K562 (cell line): ENCODE results near the gene SF3A2. TPM values are rescaled to one million over a fixed set of nuclear protein-coding genes. Genes with fewer than 3 reads are reported as not detected.
"Not testable (repeated sequence)": the region's sequence is repeated elsewhere in the genome, so short reads cannot be mapped to it uniquely, and the experiment has no call there.

Experiments
- ATAC-seq: fragments of 200-7000 bp; cut with Tn5 transposase; 3 replicates; pipeline ENCODE4 v1.9.1; 2020; ENCODE audit warnings: moderate library complexity
- BruUV-seq: library from RNA; stranded (reverse); fragments of 400-500 nt; replicated peaks from 2 replicates; lab custom pipeline; 2021; lab: Mats Ljungman, UMichigan
- CTCF ChIA-PET: fragments of 300-600 bp; formaldehyde crosslinking; extraction: SDS; loops from one replicate; lab custom pipeline; 2021; ENCODE audit warnings: low intra/inter-chr PET ratio; lab: Yijun Ruan, JAX
- POLR2A ChIA-PET: fragments of 300-600, 350-650 bp; sonication (Branson Sonifier 250); formaldehyde crosslinking; extraction: SDS; loops from one replicate; lab custom pipeline; 2021; ENCODE audit warnings: antibody characterized with exemption, inconsistent platforms; lab: Yijun Ruan, JAX
- DNase-seq, 4 experiments: peaks; one replicate each; pipeline versions ENCODE4 v3.0.0 to v3.0.0-alpha.2; 2011 to 2018; ENCODE audit warnings: low spot score in 3 of 4, mixed read lengths in 3 of 4; ENCODE audit errors: extremely low read depth in 1 of 4
- FAIRE-seq: peaks from 2 replicates; lab custom pipeline; 2011; peaks lifted over from hg19 to GRCh38; lab: Jason Lieb, UNC
- H2AFZ ChIP-seq: 2 replicates; pipeline ENCODE4 v1.6.0; 2011; ENCODE audit warnings: low read depth, low read length, control low read depth, inconsistent platforms
- H3K27ac ChIP-seq: fragments of 200-600 bp; 3 replicates; pipeline ENCODE4 v1.8.0; 2011; ENCODE audit warnings: low read depth, mild to moderate bottlenecking, control low read depth, inconsistent platforms, low read length, moderate library complexity, mixed read lengths; ENCODE audit errors: extremely low read depth
- H3K27me3 ChIP-seq, 2 experiments: fragments of 300-600 bp in 1 of 2; 2 replicates in 1 of 2; 3 replicates in 1 of 2; pipeline versions ENCODE4 v1.6.0 to v1.8.0; 2011; ENCODE audit warnings: inconsistent platforms in 2 of 2, low read length in 2 of 2, mild to moderate bottlenecking in 1 of 2, mixed read lengths in 1 of 2, moderate library complexity in 1 of 2; ENCODE audit not compliant: control insufficient read depth in 2 of 2, insufficient read depth in 2 of 2
- H3K36me3 ChIP-seq: fragments of 300-600 bp; 3 replicates; pipeline ENCODE4 v1.8.0; 2011; ENCODE audit warnings: mild to moderate bottlenecking, low read length, inconsistent platforms; ENCODE audit not compliant: control insufficient read depth, insufficient read depth
- H3K4me1 ChIP-seq, 2 experiments: fragments of 200-600 bp in 1 of 2; replicated peaks in 1 of 2; 2 replicates in 1 of 2; 3 replicates in 1 of 2; pipeline versions ENCODE4 v1.5.1 to v1.8.0; 2011; ENCODE audit warnings: inconsistent platforms in 2 of 2, low read length in 2 of 2, mild to moderate bottlenecking in 1 of 2, mixed read lengths in 1 of 2, moderate library complexity in 1 of 2; ENCODE audit not compliant: control insufficient read depth in 2 of 2, insufficient read depth in 2 of 2
- H3K4me2 ChIP-seq: 2 replicates; pipeline ENCODE4 v1.6.1; 2011; ENCODE audit warnings: low read length, control low read depth, inconsistent platforms, mixed read lengths; ENCODE audit not compliant: insufficient read depth
- H3K4me3 ChIP-seq: fragments of 200-600 bp; sonication (generic), shearing (Covaris generic); 2 replicates; pipeline ENCODE4 v1.5.1; 2016; ENCODE audit warnings: control low read depth, inconsistent platforms
- H3K79me2 ChIP-seq: fragments of 200-600 bp; 3 replicates; pipeline ENCODE4 v1.8.0; 2011; ENCODE audit warnings: low read length, inconsistent platforms; ENCODE audit not compliant: control insufficient read depth, insufficient read depth
- H3K9ac ChIP-seq, 2 experiments: 2 replicates each; pipeline versions ENCODE4 v1.6.0 to v1.6.1; 2011; ENCODE audit warnings: low read depth in 2 of 2, low read length in 2 of 2, control low read depth in 1 of 2, inconsistent platforms in 1 of 2, mild to moderate bottlenecking in 1 of 2, mixed read lengths in 1 of 2; ENCODE audit not compliant: insufficient read depth in 1 of 2
- H3K9me1 ChIP-seq: one replicate; pipeline ENCODE4 v1.6.0; 2011; ENCODE audit warnings: inconsistent platforms, mild to moderate bottlenecking, low read length, moderate library complexity; ENCODE audit not compliant: control insufficient read depth, insufficient read depth
- H3K9me3 ChIP-seq: replicated peaks from 2 replicates; pipeline ENCODE4 v1.5.1; 2011; ENCODE audit warnings: low read depth, low read length, inconsistent platforms; ENCODE audit not compliant: control insufficient read depth, insufficient read depth
- H4K20me1 ChIP-seq: replicated peaks from 2 replicates; pipeline ENCODE4 v1.6.1; 2011; ENCODE audit warnings: low read length, inconsistent platforms, mixed read lengths; ENCODE audit not compliant: control insufficient read depth, insufficient read depth
- LARP7 ChIP-seq: fragments of 450-650 bp; IDR thresholded peaks from 2 replicates; pipeline ENCODE4 v1.6.1; 2016
- ZBTB33 ChIP-seq: sonication (generic); formaldehyde crosslinking; IDR thresholded peaks from 2 replicates; pipeline ENCODE4 v1.8.1; 2023; ENCODE audit warnings: mild to moderate bottlenecking, missing genetic modification reagents
- ZMIZ1 ChIP-seq, 2 experiments: fragments of 150-350 bp in 1 of 2; IDR thresholded peaks; 2 replicates each; pipeline ENCODE4 v1.6.1; 2012 to 2016; ENCODE audit warnings: low read depth in 2 of 2, low read length in 2 of 2, mild to moderate bottlenecking in 1 of 2, moderate library complexity in 1 of 2
- WGBS: fragments of 100-300 bp; shearing (Covaris generic); methylation state at CpG from one replicate; pipeline ENCODE4 v1.1.6; 2016; ENCODE audit warnings: low coverage, mixed read lengths; ENCODE audit not compliant: insufficient coverage; ENCODE audit errors: missing lambda C conversion rate; 5-methylcytosine and 5-hydroxymethylcytosine counted together
- in situ Hi-C: fragments of 300-500 bp; cut with MboI; formaldehyde crosslinking; loops from 4 replicates; pipeline ENCODE4 v1.15.0; 2018; ENCODE audit warnings: inconsistent platforms, mixed read lengths
- intact Hi-C: fragments of 100-400 bp; cut with micrococcal nuclease; formaldehyde crosslinking; loops from 2 replicates; pipeline ENCODE4 v1.14.2; 2022
- polyA plus RNA-seq, 8 experiments: library from polyadenylated mRNA; depleted of rRNA in 4 of 8; stranded (reverse) in 5 of 8; unstranded in 3 of 8; fragments of >200 nt; fragmentation: Nextera tagmentation in 2 of 8; fragmentation: Illumina TruSeq in 1 of 8; extraction: Ambion mirVana in 2 of 8; extraction: Trizol in 1 of 8; gene quantifications; 2 replicates each; pipeline versions ENCODE4 v1.2.1 to v1.2.3, GENCODE V29; 2011 to 2014; ENCODE audit warnings: inconsistent platforms in 1 of 8, missing spikeins in 1 of 8
- total RNA-seq, 7 experiments: library from RNA; depleted of rRNA in 6 of 7; stranded (reverse); fragments of >200 nt in 6 of 7; fragmentation: Illumina TruSeq in 2 of 7; extraction: Trizol in 2 of 7; gene quantifications; 2 replicates each; pipeline versions ENCODE4 v1.2.1 to v1.2.3, GENCODE V29; 2011 to 2021; ENCODE audit warnings: low replicate concordance in 1 of 7

The SF3A2 gene
- total and polyA plus RNA-seq, 9 of the 15 experiments (the other 6 are each of a cell fraction or from before 2014, with no cell fraction given): 0.17 to 194 (median 22.8) TPM

GRCh38 chr19:2199861-2200623 lies 36.6 kb upstream of the SF3A2 start:
- H4K20me1 ChIP-seq: peaks cover 14% of the 10 kb centered on the region
- H3K9me3 ChIP-seq: no peaks in the 10 kb centered on the region
- H3K27ac ChIP-seq: no peak overlapping the region
- H3K9me1 ChIP-seq: peaks cover 3% of the 10 kb centered on the region
- no peak overlapping the region for H3K4me3 ChIP-seq
- no peak overlapping the region for H3K9ac ChIP-seq
- ChIA-PET POLR2A (interaction anchor here (0.6 to 1.2 kb wide), 2 partner anchors 116 to 395 kb away, joined by 3 read pairs; no protein-coding TSS in a partner anchor), CTCF (no interaction called here)
- intact Hi-C loops: no loop called here
- DNase-seq (no peak), FAIRE-seq (no peak), ATAC-seq (no peak)
- H3K4me1 ChIP-seq: peaks cover 0 to 60% of the 10 kb centered on the region in 2 experiments; a peak in 3 of 5 replicates
- no peak for TF ChIP-seq ZMIZ1 (IDR thresholded peaks at IDR 0.05; ENCODE audit: low read depth in 2 of 2, low read length in 2 of 2)
- TF ChIP-seq ZBTB33: peak; percentile 39; the same call in 1 of the 2 replicates
- no peak for TF ChIP-seq LARP7
- no peak overlapping the region for H2AFZ ChIP-seq
- WGBS: 96% methylated on average over 27 of the region's 37 CpGs
- no peak overlapping the region for H3K4me2 ChIP-seq
- H3K79me2 ChIP-seq: peaks cover 23% of the 10 kb centered on the region
- H3K27me3 ChIP-seq: no peaks in the 10 kb centered on the region
- peaks cover 85% of the 10 kb centered on the region; the same call in 2 of the 3 replicates for H3K36me3 ChIP-seq
- in situ Hi-C loops: no loop called here
- no TSS peak for BruUV-seq

- H3K9ac ChIP-seq, H3K27ac ChIP-seq, H3K9me3 ChIP-seq, H2AFZ ChIP-seq, POLR2A ChIA-PET, FAIRE-seq, H3K27me3 ChIP-seq, BruUV-seq, CTCF ChIA-PET, DNase-seq, in situ Hi-C loops, H3K9me1 ChIP-seq, H3K4me2 ChIP-seq, intact Hi-C loops, ATAC-seq, H3K4me3 ChIP-seq: not testable (repeated sequence)
- Histone ChIP-seq H3K4me1 (peaks cover 0 to 55% of the 10 kb centered on the region in 2 experiments; a peak in 3 of 5 replicates), H3K36me3 (peaks cover 85% of the 10 kb centered on the region; the same call in 2 of the 3 replicates), H4K20me1 (peaks cover 14% of the 10 kb centered on the region), H3K79me2 (peaks cover 23% of the 10 kb centered on the region)
- 93% methylated on average over 28 of the region's 50 CpGs for WGBS
Measured at GRCh38 chr19:2200624-2201294, 35.9 kb upstream of the SF3A2 start.
